GM12874 (cell line): ENCODE results near the gene SH3BP2.

ENCODE experiments used
- CTCF ChIP-seq: IDR thresholded peaks from 2 replicates; pipeline ENCODE4 v1.5.1; 2011; ENCODE audit warnings: low read depth, mild to moderate bottlenecking, control low read depth, low read length, moderate library complexity; ENCODE audit not compliant: insufficient read depth

SH3BP2 gene

GRCh38 chr4:2800691-2801596 lies 8.1 kb downstream of the SH3BP2 start:
- no peak for TF ChIP-seq CTCF

- TF ChIP-seq CTCF, result no peak
Observed at GRCh38 chr4:2802618-2803531, 10.0 kb downstream of the SH3BP2 start.

- TF ChIP-seq CTCF, result no peak
Observed at GRCh38 chr4:2803624-2804448, 11.0 kb downstream of the SH3BP2 start.

GRCh38 chr4:2804449-2804972 lies 11.6 kb downstream of the SH3BP2 start:
- no peak for TF ChIP-seq CTCF

- TF ChIP-seq CTCF, result no peak
Observed at GRCh38 chr4:2804973-2805501, 12.2 kb downstream of the SH3BP2 start.

GRCh38 chr4:2805712-2806389 lies 13.0 kb downstream of the SH3BP2 start:
- no peak for TF ChIP-seq CTCF
